GM19328 (cell line): Measurements from ENCODE around the gene MVD.

Source experiments
- ATAC-seq: cut with Tn5 transposase; IDR thresholded peaks from one replicate; pipeline ENCODE4 v1.9.1; 2021; ENCODE audit warnings: mild to moderate bottlenecking, moderate library complexity; ENCODE audit not compliant: unreplicated experiment

Gene MVD

DNA sequence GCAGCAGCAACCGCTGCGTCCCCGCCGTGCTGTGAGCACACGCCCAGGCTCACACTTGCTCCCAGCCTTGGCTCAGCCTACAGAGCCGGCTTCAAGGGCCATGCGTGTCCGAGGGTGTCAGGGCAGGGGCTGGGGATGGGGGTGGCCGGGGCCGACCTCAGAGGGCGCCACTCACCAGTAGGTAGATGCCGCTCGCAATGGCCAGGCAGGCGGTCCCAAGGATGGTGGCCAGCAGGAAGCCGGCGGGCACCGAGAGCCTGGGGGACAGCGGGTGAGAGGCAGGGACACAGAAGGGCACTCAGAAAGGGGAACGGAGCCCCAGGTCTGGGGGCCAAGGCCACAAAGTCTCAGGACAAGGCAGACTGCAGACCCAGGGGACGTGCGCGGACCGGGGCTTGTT lies 16.9 kb downstream of the MVD start:
- no peak for ATAC-seq

DNA sequence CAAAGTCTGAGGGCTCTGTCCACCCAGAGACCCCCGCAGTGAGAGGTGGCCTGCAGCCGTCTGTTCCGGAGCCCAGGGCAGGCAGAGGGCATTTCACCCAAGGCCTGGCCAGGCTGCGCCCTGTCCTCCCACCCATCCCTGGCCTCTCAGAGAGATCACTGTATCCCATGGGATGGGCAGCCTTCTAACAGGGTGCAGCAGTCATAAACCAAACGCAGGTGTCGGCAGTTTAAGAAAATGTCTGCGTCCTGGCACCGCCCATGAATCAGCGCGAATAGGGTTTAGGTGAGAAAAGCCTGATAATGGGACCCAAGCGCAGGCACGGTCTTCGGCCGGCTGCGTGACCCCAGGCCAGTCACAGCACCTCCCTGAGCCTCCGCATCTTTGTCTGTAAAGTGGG lies 17.4 kb downstream of the MVD start:
- no peak for ATAC-seq

DNA sequence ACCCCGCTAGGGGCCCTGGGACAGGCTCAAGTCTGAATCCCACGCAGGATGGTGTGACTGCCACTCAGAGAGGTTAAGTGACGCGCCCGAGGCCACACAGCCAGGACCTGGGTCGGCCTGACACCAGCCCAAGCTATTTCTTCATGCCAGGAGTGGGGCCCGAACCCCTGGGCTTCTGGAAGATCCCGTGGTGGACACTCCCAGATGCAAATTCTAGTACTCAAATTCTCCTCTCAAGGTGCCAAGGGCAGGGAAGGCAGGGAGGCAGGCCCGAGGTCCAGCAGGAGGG lies 19.3 kb downstream of the MVD start:
- ATAC-seq, result no peak

DNA sequence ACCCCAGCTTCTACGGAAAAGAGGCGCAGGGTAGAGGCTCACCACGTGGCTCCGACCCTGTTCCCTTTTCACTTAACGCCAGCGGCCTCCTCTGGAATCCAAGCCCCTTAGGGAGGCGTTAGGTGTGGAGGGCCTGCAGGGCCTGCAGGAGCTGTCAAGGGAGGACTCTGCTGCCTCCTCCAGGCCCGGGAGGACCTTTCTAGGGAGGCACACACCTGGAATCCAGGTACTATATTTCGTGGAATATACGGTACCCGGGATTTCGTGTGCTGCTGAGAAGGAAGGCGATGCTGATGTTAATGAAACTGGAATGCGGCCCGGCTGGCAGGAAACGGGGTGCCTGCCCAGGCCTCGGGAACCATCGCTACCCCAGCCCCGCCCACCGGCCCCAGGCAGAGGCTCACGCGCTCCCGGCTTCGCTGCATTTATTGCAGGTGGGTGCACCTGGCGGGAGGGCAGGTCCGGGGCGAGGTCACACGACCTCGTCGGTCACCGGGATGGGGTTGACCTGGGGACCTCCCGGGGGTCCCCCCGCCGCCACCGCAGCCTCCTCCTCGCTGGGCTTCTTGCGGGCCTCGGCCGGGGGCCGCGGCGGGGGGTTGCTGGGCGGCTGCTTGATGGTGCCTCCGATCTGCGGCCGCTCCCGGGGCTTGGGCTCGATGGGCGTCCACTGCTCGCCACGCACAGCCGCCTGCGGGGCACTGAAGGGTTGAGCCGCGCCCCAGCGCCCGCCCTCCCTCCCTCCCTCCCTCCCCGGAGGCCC lies 19.8 kb downstream of the MVD start:
- ATAC-seq, result no peak

DNA sequence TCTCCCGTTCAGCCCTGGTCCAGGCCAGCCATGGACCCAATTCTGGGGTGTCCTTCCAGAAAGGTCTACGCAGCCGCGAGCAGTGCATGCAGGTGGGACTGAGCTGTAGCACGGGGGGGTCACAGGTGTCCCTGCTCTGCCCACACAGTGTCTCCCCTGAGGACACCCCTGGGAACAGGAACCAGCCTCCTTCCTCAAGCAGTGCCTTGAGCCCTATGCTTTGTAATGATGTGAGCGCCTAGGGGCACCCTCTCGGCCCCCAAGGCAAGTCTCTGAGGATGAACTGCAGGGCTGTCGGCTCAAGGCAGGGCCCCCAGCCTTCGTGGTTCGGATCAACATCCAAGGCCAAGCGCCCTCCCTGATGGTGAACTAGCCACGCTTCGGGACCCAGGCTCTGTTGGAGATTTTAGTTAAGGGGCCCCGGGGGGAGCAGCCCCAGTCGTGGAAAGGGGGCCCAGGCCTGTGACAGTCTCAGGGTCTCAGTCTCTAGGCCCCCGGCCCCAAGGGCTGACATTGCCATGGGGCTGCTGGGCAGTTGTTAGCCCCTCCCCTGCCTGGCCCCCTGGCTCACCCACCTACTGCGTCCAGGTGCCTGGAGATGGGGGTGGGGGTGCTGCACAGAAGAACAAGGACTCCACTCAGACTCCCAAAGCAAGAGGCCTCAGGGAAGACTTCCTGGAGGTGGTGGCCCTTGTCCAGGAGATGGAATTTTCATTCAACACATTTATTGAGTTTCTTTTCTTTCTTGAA lies 22.2 kb downstream of the MVD start:
- no peak for ATAC-seq

DNA sequence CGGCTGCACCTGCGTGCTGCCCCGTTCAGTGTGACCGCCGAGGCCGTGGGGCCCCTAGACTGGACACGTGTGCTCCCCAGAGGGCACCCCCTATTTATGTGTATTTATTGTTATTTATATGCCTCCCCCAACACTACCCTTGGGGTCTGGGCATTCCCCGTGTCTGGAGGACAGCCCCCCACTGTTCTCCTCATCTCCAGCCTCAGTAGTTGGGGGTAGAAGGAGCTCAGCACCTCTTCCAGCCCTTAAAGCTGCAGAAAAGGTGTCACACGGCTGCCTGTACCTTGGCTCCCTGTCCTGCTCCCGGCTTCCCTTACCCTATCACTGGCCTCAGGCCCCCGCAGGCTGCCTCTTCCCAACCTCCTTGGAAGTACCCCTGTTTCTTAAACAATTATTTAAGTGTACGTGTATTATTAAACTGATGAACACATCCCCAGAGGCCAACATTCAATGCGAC lies 22.8 kb downstream of the MVD start:
- ATAC-seq, result no peak

DNA sequence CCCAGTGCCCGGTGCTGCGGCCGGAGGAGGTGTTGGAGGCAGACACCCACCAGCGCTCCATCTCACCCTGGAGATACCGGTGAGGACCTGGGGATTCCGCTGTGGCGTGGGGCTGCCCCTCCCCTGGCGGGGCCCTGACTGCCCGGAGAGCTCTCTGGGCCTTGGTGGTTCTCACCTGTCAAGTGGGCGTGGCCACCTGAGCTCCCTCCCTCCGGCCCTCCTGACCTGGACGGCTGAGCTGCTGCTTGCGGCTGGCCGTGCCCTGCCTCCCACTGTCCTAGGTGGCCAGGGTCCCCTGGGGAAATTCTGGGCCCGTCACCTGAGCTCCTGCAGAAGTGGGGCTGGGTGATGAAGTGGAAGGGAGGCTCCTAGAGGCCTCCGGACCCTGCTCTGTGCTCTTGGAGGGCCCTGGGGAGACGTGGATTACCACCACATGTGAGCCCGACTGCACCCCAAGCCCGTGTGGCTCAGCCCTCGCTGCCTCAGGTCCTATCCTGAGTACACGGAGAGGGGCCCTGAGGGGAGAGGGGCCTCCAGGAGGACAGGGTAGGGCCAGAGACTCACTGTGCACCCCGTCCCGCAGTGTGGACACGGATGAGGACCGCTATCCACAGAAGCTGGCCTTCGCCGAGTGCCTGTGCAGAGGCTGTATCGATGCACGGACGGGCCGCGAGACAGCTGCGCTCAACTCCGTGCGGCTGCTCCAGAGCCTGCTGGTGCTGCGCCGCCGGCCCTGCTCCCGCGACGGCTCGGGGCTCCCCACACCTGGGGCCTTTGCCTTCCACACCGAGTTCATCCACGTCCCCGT lies 23.5 kb downstream of the MVD start:
- no peak for ATAC-seq

DNA sequence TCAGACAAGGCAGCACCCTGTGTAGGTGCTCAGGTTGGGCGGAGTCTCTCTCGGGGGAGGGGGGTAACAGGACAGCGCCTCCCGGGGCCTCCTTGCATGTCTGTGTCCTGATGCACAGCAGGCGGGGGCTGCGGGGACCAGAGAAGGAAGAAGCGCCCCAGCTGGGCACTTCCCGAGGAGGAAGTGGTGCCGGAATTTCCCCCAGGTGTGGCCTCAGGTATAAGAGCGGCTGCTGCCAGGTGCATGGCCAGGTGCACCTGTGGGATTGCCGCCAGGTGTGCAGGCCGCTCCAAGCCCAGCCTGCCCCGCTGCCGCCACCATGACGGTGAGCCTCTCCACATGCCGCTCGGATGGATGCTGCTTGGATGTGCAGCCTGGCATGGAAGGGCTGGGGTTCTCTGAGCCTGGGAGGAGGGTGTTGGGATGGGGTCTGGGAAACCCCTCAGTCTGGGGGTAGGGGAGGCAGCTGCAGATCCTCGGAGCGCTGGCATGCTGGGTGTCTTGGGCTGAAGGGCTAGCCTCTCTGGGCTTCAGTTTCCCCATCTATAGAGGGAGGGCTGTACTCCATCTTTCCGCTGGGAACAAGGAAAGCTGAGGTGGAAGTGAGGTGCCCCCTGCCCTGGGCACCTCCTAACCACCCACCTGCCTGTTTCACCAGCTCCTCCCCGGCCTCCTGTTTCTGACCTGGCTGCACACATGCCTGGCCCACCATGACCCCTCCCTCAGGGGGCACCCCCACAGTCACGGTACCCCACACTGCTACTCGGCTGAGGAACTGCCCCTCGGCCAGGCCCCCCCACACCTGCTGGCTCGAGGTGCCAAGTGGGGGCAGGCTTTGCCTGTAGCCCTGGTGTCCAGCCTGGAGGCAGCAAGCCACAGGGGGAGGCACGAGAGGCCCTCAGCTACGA lies 24.3 kb downstream of the MVD start, which contains the start of gene IL17C:
Gene IL17C (plus strand): TSS at position 250 of the 908 bp plus-strand sequence. CDS start 70 bp downstream, at position 320.
- ATAC-seq, result no peak

DNA sequence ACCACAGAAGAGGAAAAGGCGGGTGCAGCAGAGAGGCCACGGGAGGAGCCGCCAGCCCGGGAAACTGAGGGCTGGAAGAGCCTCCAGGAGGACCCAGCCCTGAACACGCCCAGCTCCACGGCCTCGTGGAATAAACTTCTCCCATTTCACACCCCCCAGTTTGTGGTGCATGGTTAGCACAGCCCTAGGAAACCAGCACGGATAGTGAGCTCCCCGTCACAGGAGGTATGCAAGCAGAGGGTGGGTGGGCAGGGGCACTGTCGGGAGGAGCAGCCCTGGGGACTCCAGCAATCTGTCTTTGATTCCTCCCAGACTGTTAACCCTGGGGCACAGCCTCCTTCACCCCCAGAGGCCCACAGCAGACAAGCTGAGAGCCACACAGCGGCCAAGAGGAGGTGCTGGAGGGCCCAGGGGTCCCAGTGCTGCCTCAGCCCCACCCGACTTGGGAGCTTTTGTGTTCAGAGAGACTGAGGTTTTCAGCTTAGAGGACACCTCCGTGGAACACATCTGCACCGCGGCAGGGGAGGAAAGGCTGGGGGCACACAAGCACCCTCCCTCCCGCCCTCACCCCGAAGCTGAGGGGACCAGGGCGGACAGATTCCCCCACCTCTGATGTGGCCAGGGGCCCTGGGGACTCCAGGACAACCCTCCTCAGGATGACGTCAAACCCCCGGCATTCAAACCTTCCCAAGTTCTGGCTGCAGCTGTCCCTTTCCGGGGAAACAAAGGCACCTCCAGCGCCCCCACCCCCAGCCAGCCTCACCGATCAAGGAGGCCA lies 26.2 kb downstream of the MVD start:
- ATAC-seq, result no peak

DNA sequence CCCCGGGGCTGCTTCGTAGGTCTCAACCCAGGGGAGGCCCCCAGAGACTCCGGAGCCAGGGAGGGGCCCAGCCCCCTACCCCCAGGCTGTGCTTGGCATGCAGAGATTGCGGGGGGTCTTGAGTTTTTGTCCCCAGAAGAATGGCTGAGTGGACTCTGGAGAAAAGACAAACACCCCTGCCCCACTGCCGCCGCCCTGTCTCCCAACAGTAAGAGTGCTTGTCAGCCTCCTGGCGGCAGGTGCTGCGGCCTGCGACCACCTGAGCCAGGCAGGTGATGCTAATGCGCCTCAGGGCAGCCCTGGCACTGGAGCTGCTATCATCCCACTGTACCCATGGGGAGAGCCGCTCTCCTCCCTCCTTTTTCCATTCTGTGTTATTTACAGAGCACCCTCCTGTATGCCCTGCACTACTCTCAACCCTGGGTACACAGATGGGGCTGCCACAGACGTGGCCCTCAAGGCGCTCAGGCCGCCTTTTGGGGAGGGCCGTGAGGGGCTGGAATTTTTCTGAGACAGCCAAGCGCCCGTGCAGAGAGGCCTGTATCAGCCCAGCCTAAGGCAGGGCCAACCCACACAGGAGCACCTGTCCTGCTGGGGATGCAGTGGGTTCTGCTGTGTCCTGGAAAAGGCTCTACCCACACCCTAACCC lies 27.1 kb downstream of the MVD start:
- ATAC-seq, result no peak

DNA sequence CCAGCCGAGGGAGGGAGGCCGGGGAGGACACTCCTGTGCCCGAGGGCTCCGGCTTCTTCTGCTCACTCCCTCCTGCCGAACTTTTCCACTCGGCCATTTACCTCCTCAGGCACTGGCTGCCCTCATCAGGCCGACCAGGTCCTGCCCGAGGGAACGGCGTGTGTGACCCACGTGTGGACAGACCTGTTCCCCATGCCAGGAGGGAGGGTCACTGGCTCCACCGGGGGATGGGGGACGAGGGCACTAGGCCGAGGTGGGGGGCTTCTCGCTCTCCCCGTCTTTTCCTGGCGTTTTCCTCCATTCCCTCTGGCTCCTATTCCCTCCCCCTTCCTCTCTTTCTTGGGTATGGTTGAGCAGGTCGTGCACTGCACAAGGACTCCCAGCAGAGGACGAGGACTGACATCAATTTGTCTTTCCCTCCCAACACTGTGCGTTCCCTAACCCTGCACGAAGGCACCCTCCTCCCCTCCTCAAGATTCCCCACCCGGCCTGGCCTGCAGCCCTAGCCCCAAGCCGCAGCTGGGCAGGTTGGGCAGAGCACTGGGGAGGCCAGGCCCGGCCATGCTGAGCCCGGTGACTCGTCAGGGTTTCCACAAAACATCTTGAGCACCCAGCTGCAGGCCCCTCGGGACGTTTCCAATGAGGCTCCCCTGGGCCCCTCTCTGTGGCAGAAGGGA lies 27.8 kb downstream of the MVD start:
- no peak for ATAC-seq

DNA sequence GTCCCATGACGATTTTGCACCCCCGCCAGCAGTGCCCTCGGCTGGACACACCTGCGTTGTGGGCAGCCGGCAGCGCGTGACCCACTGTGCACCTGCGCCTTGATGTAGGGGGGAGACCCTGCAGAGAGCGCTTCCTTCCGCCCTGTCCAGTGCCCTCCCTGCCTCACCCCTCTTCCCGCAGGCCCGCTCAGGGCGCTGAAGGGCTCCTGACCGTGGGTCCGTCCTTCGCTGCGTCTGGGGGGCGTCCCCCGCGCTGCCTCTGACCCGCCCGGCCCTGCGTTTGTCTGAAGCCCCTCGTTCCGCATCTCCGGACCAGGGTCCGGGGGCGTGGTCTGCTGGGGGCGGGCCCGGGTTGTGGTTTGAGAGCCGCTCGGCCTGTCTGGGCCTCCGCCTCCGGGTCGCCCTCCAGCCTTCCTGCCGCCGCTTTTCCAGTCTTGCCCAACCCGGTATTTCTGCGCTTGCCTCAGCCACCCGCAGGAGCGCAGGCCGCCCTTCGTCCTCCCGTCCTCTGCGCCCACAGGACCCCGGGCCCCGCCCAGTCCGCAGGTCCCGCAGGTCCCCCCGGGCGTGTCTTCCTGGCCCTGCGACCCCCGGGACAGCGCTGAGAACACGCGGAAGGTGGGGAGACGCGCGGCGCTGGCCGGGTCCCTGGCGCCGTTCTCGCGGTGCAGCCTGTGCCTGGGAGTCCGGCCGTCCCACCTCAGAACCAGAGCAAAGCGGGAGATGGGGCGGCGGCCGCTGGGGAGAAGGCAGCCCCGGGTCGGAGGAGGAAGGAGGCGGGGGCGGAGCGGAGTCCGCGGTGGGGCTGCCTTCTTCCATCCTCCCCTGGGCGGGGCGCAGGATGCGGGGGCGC lies 28.5 kb downstream of the MVD start:
- ATAC-seq, result no peak

DNA sequence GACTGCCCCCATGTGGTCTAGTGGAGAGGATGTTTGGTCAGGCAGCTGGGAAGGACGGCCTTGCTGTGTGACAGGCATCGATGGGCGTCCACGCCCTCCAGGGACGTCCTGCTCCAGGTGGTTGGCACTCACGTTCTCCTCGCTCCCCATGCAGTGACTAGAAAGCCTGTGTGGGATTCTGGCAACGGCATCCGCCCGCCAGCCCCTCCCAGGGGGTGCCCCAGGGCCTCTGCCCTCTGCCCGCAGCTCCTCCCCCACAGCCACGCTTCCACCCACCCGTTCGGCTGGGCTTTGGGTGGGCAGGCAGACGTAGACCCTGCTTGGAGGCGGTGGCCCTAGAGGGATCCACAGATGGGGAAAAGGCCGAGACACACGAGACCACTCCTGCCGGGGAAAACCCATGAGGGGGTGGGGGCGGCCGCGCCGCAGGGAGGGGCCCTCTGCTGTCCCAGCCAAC lies 29.2 kb downstream of the MVD start:
- ATAC-seq, result no peak

DNA sequence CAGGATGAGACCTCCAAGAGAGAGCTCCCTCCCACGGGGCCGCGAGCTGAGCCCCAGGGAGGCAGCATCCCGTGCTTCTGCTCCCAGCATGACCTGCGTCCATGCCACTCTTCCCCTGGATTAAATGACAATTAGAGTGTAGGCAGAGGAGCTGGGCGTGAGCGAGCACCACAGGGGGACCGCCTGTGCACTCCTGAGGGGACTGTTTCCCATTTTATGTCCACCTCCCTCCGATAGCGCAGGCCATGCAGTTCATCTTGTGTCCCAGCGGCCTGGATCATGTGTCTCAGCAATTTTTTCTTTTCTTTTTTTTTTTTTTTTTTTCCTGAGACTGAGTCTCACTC lies 30.3 kb downstream of the MVD start:
- ATAC-seq, result no peak

DNA sequence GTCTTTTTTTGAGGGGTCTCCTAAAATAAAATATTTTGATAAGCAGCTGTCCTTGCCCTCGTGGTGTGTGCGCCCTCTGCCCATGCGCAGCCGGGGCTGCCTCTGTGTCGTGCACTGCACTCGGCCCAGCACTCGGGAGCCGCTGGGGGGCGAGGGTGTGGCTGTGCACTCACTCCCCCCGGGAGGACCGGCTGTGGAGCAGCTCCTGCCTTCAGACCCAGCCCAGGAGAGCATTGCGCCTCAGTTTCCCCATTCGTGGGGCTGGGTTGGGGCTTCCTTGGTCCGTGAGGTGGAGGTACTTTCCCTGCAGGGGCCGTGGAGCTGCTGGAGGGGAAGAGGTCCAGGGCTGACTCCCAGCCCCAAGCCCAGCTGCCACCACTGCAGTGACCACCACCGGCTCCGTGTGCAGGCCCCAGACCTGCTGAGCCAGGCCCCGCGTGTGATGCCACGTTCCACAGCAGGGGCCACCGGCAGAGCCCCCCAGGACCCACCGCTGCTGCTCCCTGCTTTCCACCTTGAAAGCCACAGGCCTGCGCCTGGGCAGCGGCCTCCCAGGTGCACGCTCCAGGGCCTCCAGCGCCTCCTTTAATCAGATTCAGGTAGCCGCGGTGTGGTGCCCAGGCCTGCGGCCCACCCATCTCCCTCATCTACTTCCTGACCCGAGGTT lies 30.8 kb downstream of the MVD start:
- no peak for ATAC-seq

DNA sequence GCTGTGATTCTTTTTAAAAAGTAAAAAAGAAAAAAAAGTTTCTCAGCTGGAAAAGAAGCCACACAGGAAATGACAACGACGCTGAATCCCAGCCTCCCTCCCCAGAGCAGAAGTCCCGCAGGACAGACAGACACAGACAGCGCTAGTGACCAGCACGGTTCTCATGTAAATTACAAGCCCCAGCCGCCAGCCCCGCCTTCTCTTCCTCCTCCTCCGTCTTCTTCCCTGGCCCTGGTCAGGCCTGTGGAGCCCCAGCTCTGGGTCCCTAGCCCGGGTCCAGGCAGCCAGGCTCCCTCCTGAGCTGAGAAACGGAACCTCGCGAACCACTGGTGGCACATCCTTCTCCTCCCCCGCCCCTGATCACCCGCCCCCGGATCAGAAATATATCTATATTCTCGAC lies 31.5 kb downstream of the MVD start:
- ATAC-seq, result no peak

DNA sequence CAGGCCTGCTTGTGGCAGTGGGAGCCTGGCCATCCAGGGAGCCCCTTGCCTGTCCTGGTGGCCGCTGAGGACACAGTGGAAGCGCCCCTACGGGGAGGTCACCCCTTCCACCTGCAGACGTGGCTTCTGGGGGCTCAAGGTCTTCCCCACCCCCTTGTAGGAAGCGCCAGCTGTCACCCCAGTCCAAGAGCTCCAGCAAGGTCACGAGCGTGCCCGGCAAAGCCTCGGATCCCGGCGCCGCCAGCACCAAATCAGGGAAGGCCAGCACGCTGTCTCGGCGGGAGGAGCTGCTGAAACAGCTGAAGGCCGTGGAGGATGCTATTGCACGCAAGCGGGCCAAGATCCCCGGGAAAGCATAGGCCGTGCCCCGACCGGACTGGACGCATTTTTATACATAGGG lies 31.9 kb downstream of the MVD start:
- ATAC-seq, result no peak
